ENCODE data around the gene CCDC28B. TPM values are rescaled to one million over a fixed set of nuclear protein-coding genes. Genes with fewer than 3 reads are reported as not detected.

Gene CCDC28B
- total RNA-seq, 2 experiments from 2014 or later: 20.2 to 23.5 TPM

- CTCF ChIA-PET: interaction anchor here (0.9 to 1.3 kb wide), 2 partner anchors 10 to 19 kb away, joined by 3 to 4 read pairs; no protein-coding TSS in a partner anchor
- POLR2A ChIA-PET: interaction anchor here (0.6 to 12.3 kb wide), 12 partner anchors 11 to 141 kb away, joined by 3 to 109 read pairs (median 3); partner anchors contain the start of genes DCDC2B, IQCC, KPNA6 and MARCKSL1
- DNase-seq: peak; percentile 44
- no peaks in the 10 kb centered on the region for H3K27me3 Mint-ChIP-seq
- peak overlapping the region; percentile 63 for H3K27ac Mint-ChIP-seq
- peaks cover 77% of the 10 kb centered on the region for H3K4me1 Mint-ChIP-seq
- no peak overlapping the region for H3K4me3 Mint-ChIP-seq
- peaks cover 73% of the 10 kb centered on the region for H3K36me3 Mint-ChIP-seq (ENCODE audit: low read depth)
- no peaks in the 10 kb centered on the region for H3K9me3 Mint-ChIP-seq
Observed at GRCh38 chr1:32195972-32196823, 4.2 kb upstream of the CCDC28B start.

- Mint-ChIP-seq H3K4me3 (no peak overlapping the region), H3K27ac (no peak overlapping the region), H3K36me3 (ENCODE audit: low read depth) (peaks cover 69% of the 10 kb centered on the region), H3K9me3 (no peaks in the 10 kb centered on the region), H3K4me1 (peaks cover 78% of the 10 kb centered on the region), H3K27me3 (no peaks in the 10 kb centered on the region)
- ChIA-PET POLR2A (interaction anchor here (0.6 to 12.3 kb wide), 9 partner anchors 10 to 263 kb away, joined by 3 to 109 read pairs (median 4); partner anchors contain the start of genes DCDC2B, IQCC, KPNA6 and MARCKSL1), CTCF (interaction anchor here (1.4 to 1.6 kb wide), 2 partner anchors 18 to 52 kb away, joined by 4 to 5 read pairs; no protein-coding TSS in a partner anchor)
- DNase-seq: no peak
Observed at GRCh38 chr1:32197074-32197473, 3.3 kb upstream of the CCDC28B start.

GRCh38 chr1:32197837-32198236, 2.6 kb upstream of the CCDC28B start:
- peaks cover 82% of the 10 kb centered on the region for H3K4me1 Mint-ChIP-seq
- no peaks in the 10 kb centered on the region for H3K27me3 Mint-ChIP-seq
- no peaks in the 10 kb centered on the region for H3K9me3 Mint-ChIP-seq
- no peak for DNase-seq
- POLR2A ChIA-PET: interaction anchor here (0.6 to 12.3 kb wide), 9 partner anchors 9 to 267 kb away, joined by 3 to 109 read pairs (median 4); partner anchors contain the start of genes DCDC2B, IQCC, KPNA6 and TXLNA
- H3K27ac Mint-ChIP-seq: no peak overlapping the region
- no peak overlapping the region for H3K4me3 Mint-ChIP-seq
- CTCF ChIA-PET: interaction anchor here (1.4 to 1.6 kb wide), 2 partner anchors 17 to 51 kb away, joined by 4 to 5 read pairs; no protein-coding TSS in a partner anchor
- H3K36me3 Mint-ChIP-seq (ENCODE audit: low read depth): peaks cover 61% of the 10 kb centered on the region

GRCh38 chr1:32198237-32199042, 2.0 kb upstream of the CCDC28B start:
- ChIA-PET CTCF (interaction anchor here (1.4 to 2.1 kb wide), 4 partner anchors 17 to 50 kb away, joined by 4 to 8 read pairs (median 5); partner anchors contain the start of gene FAM167B), POLR2A (interaction anchor here (0.5 to 12.3 kb wide), 10 partner anchors 9 to 174 kb away, joined by 3 to 109 read pairs (median 4); partner anchors contain the start of genes DCDC2B, IQCC, KPNA6 and TXLNA)
- peaks cover 81% of the 10 kb centered on the region for H3K4me1 Mint-ChIP-seq
- peak overlapping the region; percentile 41 for H3K27ac Mint-ChIP-seq
- no peak for DNase-seq
- H3K27me3 Mint-ChIP-seq: no peaks in the 10 kb centered on the region
- H3K9me3 Mint-ChIP-seq: no peaks in the 10 kb centered on the region
- peaks cover 58% of the 10 kb centered on the region for H3K36me3 Mint-ChIP-seq (ENCODE audit: low read depth)
- H3K4me3 Mint-ChIP-seq: no peak overlapping the region

GRCh38 chr1:32199043-32199716, 1.2 kb upstream of the CCDC28B start:
- Mint-ChIP-seq H3K4me1 (peaks cover 81% of the 10 kb centered on the region), H3K27me3 (no peaks in the 10 kb centered on the region), H3K4me3 (no peak overlapping the region), H3K36me3 (ENCODE audit: low read depth) (peaks cover 53% of the 10 kb centered on the region), H3K9me3 (no peaks in the 10 kb centered on the region), H3K27ac (no peak overlapping the region)
- ChIA-PET CTCF (interaction anchor here (1.4 to 3.0 kb wide), 3 partner anchors 17 to 49 kb away, joined by 5 to 30 read pairs (median 8); partner anchors contain the start of gene FAM167B), POLR2A (interaction anchor here (0.5 to 12.3 kb wide), 8 partner anchors 9 to 173 kb away, joined by 3 to 109 read pairs (median 3); partner anchors contain the start of genes EIF3I, TMEM234 and TXLNA)
- no peak for DNase-seq

GRCh38 chr1:32199717-32200072, 700 bp upstream of the CCDC28B start:
- no peaks in the 10 kb centered on the region for H3K27me3 Mint-ChIP-seq
- no peaks in the 10 kb centered on the region for H3K9me3 Mint-ChIP-seq
- CTCF ChIA-PET: interaction anchor here (1.1 to 3.0 kb wide), 4 partner anchors 16 to 61 kb away, joined by 3 to 30 read pairs (median 6); partner anchors contain the start of gene FAM167B
- peaks cover 48% of the 10 kb centered on the region for H3K36me3 Mint-ChIP-seq (ENCODE audit: low read depth)
- H3K4me3 Mint-ChIP-seq: no peak overlapping the region
- H3K4me1 Mint-ChIP-seq: peaks cover 78% of the 10 kb centered on the region
- peak overlapping the region; percentile 75 for H3K27ac Mint-ChIP-seq
- POLR2A ChIA-PET: interaction anchor here (1.0 to 12.3 kb wide), 9 partner anchors 10 to 172 kb away, joined by 3 to 109 read pairs (median 3); partner anchors contain the start of genes EIF3I, TMEM234 and TXLNA
- no peak for DNase-seq

- H3K36me3 Mint-ChIP-seq (ENCODE audit: low read depth): peaks cover 34% of the 10 kb centered on the region
- H3K9me3 Mint-ChIP-seq: no peaks in the 10 kb centered on the region
- no peaks in the 10 kb centered on the region for H3K27me3 Mint-ChIP-seq
- peak overlapping the region; percentile 79 for H3K27ac Mint-ChIP-seq
- ChIA-PET CTCF (interaction anchor here (0.5 to 3.0 kb wide), 6 partner anchors 9 to 200 kb away, joined by 3 to 30 read pairs (median 6); no protein-coding TSS in a partner anchor), POLR2A (interaction anchor here (0.6 to 12.3 kb wide), 12 partner anchors 13 to 193 kb away, joined by 3 to 109 read pairs (median 5); partner anchors contain the start of genes BSDC1, HDAC1, LCK and TXLNA)
- DNase-seq: peak; percentile 86
- peak overlapping the region; percentile 72 for H3K4me3 Mint-ChIP-seq
- H3K4me1 Mint-ChIP-seq: peaks cover 72% of the 10 kb centered on the region
Observed at GRCh38 chr1:32201011-32201855, 838 bp downstream of the CCDC28B start.

GRCh38 chr1:32204943-32205361, 4.6 kb downstream of the CCDC28B start:
- Mint-ChIP-seq H3K27me3 (no peaks in the 10 kb centered on the region), H3K36me3 (ENCODE audit: low read depth) (peaks cover 21% of the 10 kb centered on the region), H3K4me1 (peaks cover 52% of the 10 kb centered on the region), H3K4me3 (peak overlapping the region; percentile 81), H3K9me3 (no peaks in the 10 kb centered on the region), H3K27ac (no peak overlapping the region)
- DNase-seq: no peak
- ChIA-PET CTCF (interaction anchor here (0.9 to 3.8 kb wide), 3 partner anchors 11 to 167 kb away, joined by 3 to 39 read pairs (median 5); no protein-coding TSS in a partner anchor), POLR2A (interaction anchor here (0.8 to 4.6 kb wide), 14 partner anchors 10 to 189 kb away, joined by 3 to 46 read pairs (median 6); partner anchors contain the start of genes BSDC1, LCK, TMEM39B and TXLNA)

- POLR2A ChIA-PET: interaction anchor here (0.7 to 4.6 kb wide), 18 partner anchors 10 to 189 kb away, joined by 3 to 46 read pairs (median 6); partner anchors contain the start of genes BSDC1, LCK, MARCKSL1 and TMEM39B
- Mint-ChIP-seq H3K4me1 (peaks cover 45% of the 10 kb centered on the region), H3K36me3 (ENCODE audit: low read depth) (peaks cover 21% of the 10 kb centered on the region), H3K27ac (peak within 1 kb of the TSS; percentile 60), H3K4me3 (peak within 1 kb of the TSS; percentile 81), H3K9me3 (no peaks in the 10 kb centered on the region), H3K27me3 (no peaks in the 10 kb centered on the region)
- peak; percentile 87 for DNase-seq
- CTCF ChIA-PET: interaction anchor here (0.5 to 3.8 kb wide), 6 partner anchors 10 to 166 kb away, joined by 3 to 39 read pairs (median 4); no protein-coding TSS in a partner anchor
Observed at GRCh38 chr1:32205401-32206370, 5.3 kb downstream of the CCDC28B start, which contains the start of gene IQCC. Gene IQCC (plus strand): TSS chr1:32205671. CDS start chr1:32205682, 11 bp downstream.

- Mint-ChIP-seq H3K27me3 (no peaks in the 10 kb centered on the region), H3K4me3 (no peak overlapping the region), H3K36me3 (ENCODE audit: low read depth) (peaks cover 14% of the 10 kb centered on the region), H3K4me1 (peaks cover 26% of the 10 kb centered on the region), H3K9me3 (no peaks in the 10 kb centered on the region), H3K27ac (no peak overlapping the region)
- no peak for DNase-seq
- ChIA-PET CTCF (interaction anchor here (0.6 to 1.1 kb wide), 2 partner anchors 29 to 40 kb away, joined by 3 to 4 read pairs; no protein-coding TSS in a partner anchor), POLR2A (interaction anchor here (1.6 to 4.6 kb wide), 2 partner anchors 13 to 45 kb away, joined by 5 to 46 read pairs; no protein-coding TSS in a partner anchor)
Observed at GRCh38 chr1:32208469-32208868, 8.1 kb downstream of the CCDC28B start.
